HG02981 (cell line): ENCODE measurements around the gene RD3L.
A peak's percentile ranks its signal among the peaks of the same experiment; 100 is the strongest.
"Not testable (repeated sequence)": the region's sequence is repeated elsewhere in the genome, so short reads cannot be mapped to it uniquely, and the experiment has no call there.

Experiments
- ATAC-seq: cut with Tn5 transposase; IDR thresholded peaks from one replicate; pipeline ENCODE4 v1.9.1; 2021; ENCODE audit warnings: mild to moderate bottlenecking, moderate library complexity; ENCODE audit not compliant: unreplicated experiment

The RD3L gene

DNA sequence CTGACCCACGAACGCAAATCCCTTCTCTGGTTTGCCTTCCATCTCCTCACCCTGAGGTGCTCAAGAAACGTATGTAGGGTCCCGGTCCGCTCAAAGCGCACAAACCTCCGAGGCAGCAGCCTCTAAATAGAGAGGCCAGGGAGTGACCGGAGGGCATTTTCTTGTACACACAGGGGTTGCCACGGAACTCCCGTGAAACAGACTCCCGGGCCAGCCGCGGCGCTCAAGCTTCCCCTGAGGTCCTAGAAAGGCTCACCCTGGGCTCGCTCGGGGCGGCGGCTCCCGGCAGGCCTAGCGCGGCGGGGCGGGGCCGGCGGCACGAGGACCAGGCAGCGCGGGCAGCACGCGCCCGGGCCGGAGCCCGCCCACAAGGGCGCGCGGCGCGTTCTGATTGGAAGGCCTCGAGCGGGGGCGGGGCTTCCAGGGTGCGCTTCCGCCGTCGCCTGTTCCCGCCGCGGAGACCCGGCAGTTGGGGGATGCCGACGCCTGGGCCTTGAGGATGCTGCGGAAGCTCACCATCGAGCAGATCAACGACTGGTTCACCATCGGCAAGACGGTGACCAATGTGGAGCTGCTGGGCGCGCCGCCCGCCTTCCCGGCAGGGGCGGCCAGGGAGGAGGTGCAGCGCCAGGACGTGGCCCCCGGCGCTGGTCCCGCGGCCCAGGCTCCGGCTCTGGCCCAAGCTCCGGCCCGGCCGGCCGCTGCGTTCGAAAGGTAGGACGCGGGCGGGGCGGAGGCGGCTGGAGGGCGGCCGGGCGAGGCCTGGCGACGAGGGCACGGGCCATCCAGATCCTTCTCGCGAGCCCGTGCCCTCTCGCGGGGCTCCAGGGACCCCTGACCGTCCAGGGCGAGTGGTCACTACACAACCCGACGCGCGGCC is 14.1 kb downstream of the RD3L start, which contains the start of gene TDRD9:
TDRD9 (plus strand) TSS at position 446 of the 880 bp plus-strand sequence; CDS start at position 500, 54 bp downstream.
- no peak for ATAC-seq

- no peak for ATAC-seq
Observed at GRCh38 chr14:103927566-103927965, 14.8 kb downstream of the RD3L start.

GRCh38 chr14:103925316-103925715 is 17.0 kb downstream of the RD3L start:
- no peak for ATAC-seq

DNA sequence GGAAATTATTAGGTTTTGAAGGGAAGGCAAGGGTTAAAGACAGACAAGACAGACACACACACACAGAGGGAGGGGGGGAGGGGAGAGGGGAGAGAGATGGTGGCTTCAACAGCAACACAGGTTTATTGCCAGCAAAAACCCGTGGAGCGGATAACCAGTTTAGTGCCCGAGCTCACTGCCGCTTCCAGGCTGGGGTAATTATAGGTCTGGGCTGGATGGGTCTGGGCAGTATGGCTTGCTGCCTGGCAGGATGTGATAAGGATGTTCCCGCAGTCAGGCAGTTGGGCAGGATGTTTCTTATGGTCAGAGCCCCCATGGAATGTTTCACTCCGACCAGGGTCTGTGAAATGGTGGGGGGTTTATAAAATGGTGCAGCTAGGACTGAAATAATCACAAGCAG is 18.5 kb downstream of the RD3L start:
- ATAC-seq, result no peak

- ATAC-seq, result not testable (repeated sequence)
Observed at GRCh38 chr14:103921855-103922200, 20.5 kb downstream of the RD3L start.

DNA sequence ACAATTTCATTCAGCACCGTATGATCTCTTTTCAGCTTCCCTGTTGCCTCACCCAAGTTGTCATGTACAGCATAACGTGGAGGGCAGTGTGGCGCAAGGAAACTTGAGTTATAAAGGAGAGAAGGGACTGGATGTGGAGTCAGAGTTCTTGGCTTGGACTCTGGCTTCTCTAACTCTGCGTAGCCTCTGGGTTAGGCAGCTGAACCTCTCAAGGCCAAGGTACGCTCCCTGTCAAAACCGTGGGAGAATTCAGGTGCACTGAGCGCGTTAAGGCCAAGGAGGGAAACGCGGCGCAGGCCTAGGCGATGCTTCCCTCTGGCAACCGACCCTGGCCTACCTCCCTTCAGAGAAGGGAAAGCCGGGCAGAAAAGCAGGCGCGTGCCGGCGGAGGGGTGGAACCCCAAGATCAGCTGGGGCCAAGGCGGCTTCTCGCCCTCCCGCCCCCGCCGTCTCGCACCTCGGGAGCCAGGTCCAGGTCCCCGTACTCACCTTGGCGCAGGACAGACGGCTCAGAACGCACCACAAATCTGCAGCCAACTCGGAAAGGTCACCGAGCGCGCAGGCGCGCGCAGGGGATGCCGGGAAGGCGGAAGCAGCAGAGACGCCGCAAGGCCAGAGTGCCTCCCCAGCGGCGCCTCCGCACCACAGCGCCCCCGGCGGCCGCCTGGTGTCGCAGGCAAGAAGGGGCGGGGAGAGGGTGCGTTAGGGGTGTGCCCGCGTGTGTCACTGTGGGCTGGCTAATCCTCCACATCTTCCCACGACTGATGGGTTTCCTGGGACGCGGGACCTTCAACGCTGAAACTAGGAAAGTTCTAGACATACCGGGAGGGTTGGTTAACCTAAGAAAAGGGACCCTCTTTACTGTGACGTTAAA is 21.1 kb downstream of the RD3L start:
- ATAC-seq, result peak; percentile 92

DNA sequence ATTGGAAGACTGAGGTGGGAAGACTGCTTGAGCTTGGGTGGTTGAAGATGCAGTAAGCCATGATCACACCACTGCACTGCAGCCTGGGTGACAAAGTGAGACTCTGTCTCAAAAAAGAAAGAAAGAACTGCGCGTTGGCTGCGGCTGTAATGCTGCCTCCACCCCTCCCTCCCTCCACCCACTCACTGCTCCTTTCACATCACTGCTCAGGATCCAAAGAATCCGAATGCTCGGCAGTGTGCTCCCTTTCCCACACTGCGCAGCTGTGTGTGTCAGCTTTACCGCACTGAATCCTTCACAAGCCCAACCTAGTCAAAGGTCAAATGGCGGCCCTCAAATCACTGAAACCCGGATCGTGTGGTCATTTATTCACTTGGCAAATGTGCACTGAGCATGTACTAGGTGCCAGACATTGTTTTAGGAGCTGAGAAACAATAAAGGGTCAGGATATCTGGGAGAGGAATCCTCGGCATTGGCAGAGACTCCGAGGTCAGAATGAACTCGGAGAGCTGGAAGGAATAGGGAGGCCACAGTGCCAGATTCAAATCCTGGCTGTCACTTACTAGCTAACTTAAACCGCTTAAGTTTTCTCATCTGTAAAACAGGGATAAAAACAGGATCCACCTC is 25.6 kb downstream of the RD3L start:
- no peak for ATAC-seq

DNA sequence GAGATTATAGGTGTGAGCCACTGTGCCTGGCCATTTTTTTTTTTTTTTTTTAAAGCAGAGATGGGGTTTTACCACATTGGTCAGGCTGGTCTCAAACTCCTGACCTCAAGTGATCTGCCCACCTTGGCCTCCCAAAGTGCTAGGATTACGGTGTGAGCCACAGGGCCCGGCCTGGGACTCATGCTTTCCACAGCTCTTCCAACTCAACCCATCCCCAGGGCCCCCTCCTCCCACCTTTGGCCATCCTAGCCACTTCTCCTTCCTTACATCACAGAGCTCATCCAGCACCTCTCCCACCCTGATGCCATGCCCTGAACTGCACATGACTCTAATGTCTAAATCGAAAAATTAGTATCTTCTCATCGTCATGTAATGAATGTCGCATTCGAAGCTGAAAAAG is 26.7 kb downstream of the RD3L start:
- no peak for ATAC-seq

GRCh38 chr14:103910984-103911383 is 31.3 kb downstream of the RD3L start:
- no peak for ATAC-seq

DNA sequence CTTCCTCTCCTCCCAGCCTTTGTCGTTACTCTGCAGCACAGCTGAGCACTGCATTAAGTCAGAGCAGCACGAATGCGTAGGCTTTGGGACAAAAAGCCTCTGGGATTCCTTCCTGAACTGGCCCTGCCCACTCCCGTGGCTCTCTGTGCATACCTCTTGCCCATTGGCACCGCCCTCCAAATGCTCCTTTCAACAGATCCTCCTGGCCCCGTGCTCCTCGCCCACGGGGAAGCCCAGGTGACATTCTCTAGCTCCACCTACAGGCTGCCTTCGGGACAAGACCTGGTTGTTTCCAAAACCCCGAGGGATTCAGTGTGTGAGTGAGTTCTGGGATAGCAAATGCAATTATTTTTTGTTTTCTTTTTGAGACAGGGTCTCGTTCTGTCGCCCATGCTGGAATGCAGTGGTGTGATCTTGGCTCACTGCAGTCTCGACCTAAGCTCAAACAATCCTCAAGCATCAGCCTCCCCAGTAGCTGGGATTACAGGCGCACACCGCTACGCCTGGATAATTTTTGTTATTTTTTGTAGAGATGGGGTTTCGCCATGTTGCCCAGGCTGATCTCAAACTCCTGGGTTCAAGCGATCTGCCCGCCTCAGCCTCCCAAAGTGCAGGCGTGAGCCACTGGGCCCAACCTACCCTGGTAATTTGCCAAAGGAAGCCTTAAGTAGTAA is 31.9 kb downstream of the RD3L start:
- ATAC-seq, result no peak

GRCh38 chr14:103909531-103910261 is 32.6 kb downstream of the RD3L start:
- ATAC-seq, result no peak

GRCh38 chr14:103908580-103908979 is 33.7 kb downstream of the RD3L start:
- ATAC-seq, result no peak

GRCh38 chr14:103905842-103906456 is 36.4 kb downstream of the RD3L start:
- ATAC-seq, result no peak

GRCh38 chr14:103904493-103905107 is 37.7 kb downstream of the RD3L start:
- no peak for ATAC-seq

GRCh38 chr14:103899833-103900232 is 42.5 kb downstream of the RD3L start:
- no peak for ATAC-seq

DNA sequence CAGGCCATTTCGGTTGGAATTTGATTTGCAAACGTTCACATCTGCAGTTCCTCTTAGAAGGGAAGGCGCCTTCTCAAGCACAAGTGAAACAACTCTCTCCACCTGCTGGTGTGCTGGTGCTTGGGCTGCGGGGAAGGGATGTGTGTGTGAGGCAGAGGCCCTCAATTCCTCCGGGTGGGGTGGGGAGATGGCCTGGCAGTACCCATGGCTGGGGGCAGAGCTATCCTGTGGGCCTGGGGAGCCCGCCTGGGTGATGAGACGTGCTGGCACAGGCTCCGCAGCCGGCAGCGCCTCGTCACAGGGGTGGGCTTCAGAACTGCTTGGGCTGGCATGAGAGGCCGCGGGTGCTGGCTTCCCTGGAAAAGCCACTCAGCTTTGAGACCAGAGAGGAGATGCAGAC is 43.0 kb downstream of the RD3L start:
- ATAC-seq, result no peak

DNA sequence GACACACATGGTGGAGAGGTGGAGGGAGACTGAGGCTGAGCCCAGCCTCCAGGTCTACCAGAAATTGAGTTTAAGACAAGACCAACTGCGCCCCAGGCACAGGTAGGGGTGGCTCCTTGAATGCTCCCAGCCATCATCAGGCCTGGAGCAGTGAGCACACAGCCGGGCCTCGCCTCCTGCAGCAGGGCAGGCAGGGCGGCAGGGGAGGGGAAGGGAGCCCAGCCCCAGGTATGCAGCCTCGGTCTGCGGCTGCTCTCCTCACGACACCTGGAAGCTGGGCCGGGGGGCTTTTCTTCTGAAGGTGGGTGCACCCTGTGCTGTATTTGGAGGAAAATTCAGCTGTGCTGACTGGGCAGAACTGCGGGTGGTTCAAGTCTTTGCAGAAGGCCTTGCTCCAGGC is 43.6 kb downstream of the RD3L start:
- no peak for ATAC-seq

DNA sequence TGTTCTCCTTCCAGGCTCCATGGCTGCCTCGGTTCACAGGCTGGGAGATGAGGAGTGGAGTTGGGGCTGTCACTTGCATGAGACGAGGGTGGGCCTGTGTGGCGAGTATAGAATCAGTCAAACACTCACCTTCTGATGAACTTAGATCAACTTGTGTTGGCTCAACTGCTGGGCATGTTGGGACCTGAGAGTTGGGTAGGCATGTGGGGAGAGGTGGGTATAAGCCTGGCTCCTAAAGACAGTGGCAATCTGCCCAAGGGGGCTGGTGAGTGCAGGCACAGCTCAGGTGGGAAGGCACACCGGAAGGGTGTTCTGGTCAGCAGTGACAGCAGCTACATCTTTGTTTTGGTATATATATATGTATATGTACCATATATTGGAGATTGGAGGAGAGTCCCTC is 44.1 kb downstream of the RD3L start:
- ATAC-seq, result no peak
